ENCODE data around the gene ZNF717. TPM values are rescaled to one million over a fixed set of nuclear protein-coding genes. Genes with fewer than 3 reads are reported as not detected.
"Not testable (repeated sequence)": the region's sequence is repeated elsewhere in the genome, so short reads cannot be mapped to it uniquely, and the experiment has no call there.

ZNF717 gene
- total and polyA plus RNA-seq, 2 of the 4 experiments (the other 2 are of a cell fraction): 6.0 to 14.3 TPM

GRCh38 chr3:75818019-75818418 is 32.7 kb upstream of the ZNF717 start:
- H3K9me1 ChIP-seq (ENCODE audit: insufficient read depth, low read length); H4K5ac ChIP-seq (ENCODE audit: low read depth, low read length); H3K23ac ChIP-seq (ENCODE audit: low read depth, low read length); H3K14ac ChIP-seq (replicated peaks; ENCODE audit: low read depth, low read length); H3K27ac ChIP-seq (ENCODE audit: insufficient read depth, low read length); H3K4ac ChIP-seq (ENCODE audit: low read depth, low read length); H3K4me1 ChIP-seq (ENCODE audit: control insufficient read depth, insufficient read depth, low read length); H2BK5ac ChIP-seq (ENCODE audit: low read depth, low read length, poor library complexity, severe bottlenecking); H3K4me2 ChIP-seq (ENCODE audit: low read depth, low read length); H2AFZ ChIP-seq (replicated peaks; ENCODE audit: low read length, poor library complexity); H3K79me1 ChIP-seq (ENCODE audit: low read depth in 1 of 2, low read length in 2 of 2); in situ Hi-C loops (cut with MboI; ENCODE audit: low sequenced_read_pairs); H2AK9ac ChIP-seq (replicated peaks; ENCODE audit: low read depth, low read length, poor library complexity); H2BK20ac ChIP-seq (ENCODE audit: low read depth, low read length); H3K9me3 ChIP-seq (ENCODE audit: control insufficient read depth, insufficient read depth, low read length); H3K27me3 ChIP-seq (ENCODE audit: control insufficient read depth, insufficient read depth, low read length); H4K91ac ChIP-seq (ENCODE audit: insufficient read depth, low read depth, low read length); H2BK15ac ChIP-seq (ENCODE audit: low read depth, low read length); POLR2A ChIA-PET (ENCODE audit: unreplicated experiment); H2BK120ac ChIP-seq (ENCODE audit: low read depth, low read length); H3K56ac ChIP-seq (ENCODE audit: extremely low read depth, insufficient read depth, low read length); H3K9ac ChIP-seq (ENCODE audit: low read depth, low read length); H2AK5ac ChIP-seq (ENCODE audit: low read depth, low read length); H4K8ac ChIP-seq (ENCODE audit: low read depth in 2 of 2, low read length in 2 of 2); H3K18ac ChIP-seq (ENCODE audit: low read depth, low read length); H3K36me3 ChIP-seq (ENCODE audit: control insufficient read depth, insufficient read depth, low read length); H4K20me1 ChIP-seq (ENCODE audit: insufficient read depth, low read length); dilution Hi-C loops (cut with HindIII; ENCODE audit: low sequenced_read_pairs, unreplicated experiment); H3K4me3 ChIP-seq (ENCODE audit: insufficient read depth, low read depth, low read length); ATAC-seq (ENCODE audit: low read depth); BruUV-seq (replicated peaks): not testable (repeated sequence)
- intact Hi-C loops (cut with micrococcal nuclease): loop anchor here (2.0 to 5.0 kb wide), 3 partner anchors 227 to 1504 kb away; no protein-coding TSS in a partner anchor
- DNase-seq: peak; percentile 6
- no CpG with 5 or more reads among the region's 1 CpG for WGBS, 2 experiments (ENCODE audit: extremely low coverage in 2 of 2, insufficient read length in 1 of 2)
- peak; percentile 48 for TF ChIP-seq RAD21 (IDR thresholded peaks at IDR 0.05; ENCODE audit: low read length)
- TF ChIP-seq, protein P1, sequence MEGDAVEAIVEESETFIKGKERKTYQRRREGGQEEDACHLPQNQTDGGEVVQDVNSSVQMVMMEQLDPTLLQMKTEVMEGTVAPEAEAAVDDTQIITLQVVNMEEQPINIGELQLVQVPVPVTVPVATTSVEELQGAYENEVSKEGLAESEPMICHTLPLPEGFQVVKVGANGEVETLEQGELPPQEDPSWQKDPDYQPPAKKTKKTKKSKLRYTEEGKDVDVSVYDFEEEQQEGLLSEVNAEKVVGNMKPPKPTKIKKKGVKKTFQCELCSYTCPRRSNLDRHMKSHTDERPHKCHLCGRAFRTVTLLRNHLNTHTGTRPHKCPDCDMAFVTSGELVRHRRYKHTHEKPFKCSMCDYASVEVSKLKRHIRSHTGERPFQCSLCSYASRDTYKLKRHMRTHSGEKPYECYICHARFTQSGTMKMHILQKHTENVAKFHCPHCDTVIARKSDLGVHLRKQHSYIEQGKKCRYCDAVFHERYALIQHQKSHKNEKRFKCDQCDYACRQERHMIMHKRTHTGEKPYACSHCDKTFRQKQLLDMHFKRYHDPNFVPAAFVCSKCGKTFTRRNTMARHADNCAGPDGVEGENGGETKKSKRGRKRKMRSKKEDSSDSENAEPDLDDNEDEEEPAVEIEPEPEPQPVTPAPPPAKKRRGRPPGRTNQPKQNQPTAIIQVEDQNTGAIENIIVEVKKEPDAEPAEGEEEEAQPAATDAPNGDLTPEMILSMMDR (conservative IDR thresholded peaks at IDR 0.05; ENCODE audit: low read depth, low read length): peak; percentile 44
- CTCF ChIA-PET: interaction anchor here (0.6 kb wide), 1 partner anchor 296 kb away, joined by 3 read pairs; no protein-coding TSS in a partner anchor

DNA sequence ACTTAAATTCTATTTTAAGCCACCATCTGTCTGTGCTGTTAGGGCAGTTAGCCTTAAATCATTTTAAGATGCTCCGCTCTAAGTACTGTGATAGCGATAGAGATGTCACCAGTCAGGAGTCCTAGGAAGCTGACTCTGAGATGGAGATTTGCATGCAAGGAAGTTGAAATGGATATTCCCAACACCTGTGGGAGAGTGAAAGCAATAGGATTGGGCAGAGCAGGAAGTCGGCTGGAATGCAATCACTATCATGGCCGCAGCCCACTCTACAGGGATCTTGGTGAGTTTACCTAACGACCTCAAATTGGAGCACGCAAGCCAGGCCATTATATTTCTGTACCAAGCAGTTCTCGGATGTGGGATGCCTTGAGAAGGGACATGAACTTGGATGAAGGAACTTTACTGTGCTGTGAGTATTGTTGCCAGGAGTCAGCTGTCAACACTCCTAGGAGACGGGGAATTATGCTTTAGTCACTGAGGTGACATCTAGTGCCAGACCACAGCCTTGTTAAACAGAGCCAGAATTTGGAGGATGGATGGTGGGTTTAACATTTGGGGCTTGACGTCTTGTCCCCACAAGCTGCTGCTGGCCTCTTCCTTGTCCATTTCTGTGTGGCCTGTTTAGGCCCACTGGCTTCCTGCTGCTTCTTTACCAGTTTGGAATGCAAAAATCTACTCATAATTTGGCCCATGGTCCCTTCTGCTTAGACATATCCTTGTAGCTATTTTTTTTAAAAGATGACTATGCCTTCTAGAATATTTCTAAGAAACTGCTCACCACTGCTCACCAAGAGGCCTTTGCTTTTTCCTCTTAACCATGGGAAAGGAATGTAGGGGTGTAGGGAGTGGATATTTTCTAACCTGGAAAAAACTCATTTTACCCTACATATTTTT is 31.2 kb upstream of the ZNF717 start:
- POLR2A ChIA-PET (ENCODE audit: unreplicated experiment); H2BK20ac ChIP-seq (ENCODE audit: low read depth, low read length); dilution Hi-C loops (cut with HindIII; ENCODE audit: low sequenced_read_pairs, unreplicated experiment); BruUV-seq (replicated peaks); H3K36me3 ChIP-seq (ENCODE audit: control insufficient read depth, insufficient read depth, low read length); CTCF ChIA-PET; H3K14ac ChIP-seq (replicated peaks; ENCODE audit: low read depth, low read length); H4K20me1 ChIP-seq (ENCODE audit: insufficient read depth, low read length); in situ Hi-C loops (cut with MboI; ENCODE audit: low sequenced_read_pairs); H3K4ac ChIP-seq (ENCODE audit: low read depth, low read length); H3K4me2 ChIP-seq (ENCODE audit: low read depth, low read length); H3K4me1 ChIP-seq (ENCODE audit: control insufficient read depth, insufficient read depth, low read length); H3K27me3 ChIP-seq (ENCODE audit: control insufficient read depth, insufficient read depth, low read length); H2AK9ac ChIP-seq (replicated peaks; ENCODE audit: low read depth, low read length, poor library complexity); H3K9ac ChIP-seq (ENCODE audit: low read depth, low read length); H3K9me1 ChIP-seq (ENCODE audit: insufficient read depth, low read length); H3K56ac ChIP-seq (ENCODE audit: extremely low read depth, insufficient read depth, low read length); H3K23ac ChIP-seq (ENCODE audit: low read depth, low read length); H4K91ac ChIP-seq (ENCODE audit: insufficient read depth, low read depth, low read length); ATAC-seq (ENCODE audit: low read depth); H3K79me1 ChIP-seq (ENCODE audit: low read depth in 1 of 2, low read length in 2 of 2); H2BK120ac ChIP-seq (ENCODE audit: low read depth, low read length); H3K9me3 ChIP-seq (ENCODE audit: control insufficient read depth, insufficient read depth, low read length); H2AK5ac ChIP-seq (ENCODE audit: low read depth, low read length); H3K4me3 ChIP-seq (ENCODE audit: insufficient read depth, low read depth, low read length); H2BK15ac ChIP-seq (ENCODE audit: low read depth, low read length): not testable (repeated sequence)
- Histone ChIP-seq H4K5ac (ENCODE audit: low read depth, low read length) (peak overlapping the region; percentile 69), H4K8ac (ENCODE audit: low read depth in 2 of 2, low read length in 2 of 2) (peak overlapping the region in 1 of 2 experiments; percentile 28; a peak in 2 of 4 replicates), H3K18ac (ENCODE audit: low read depth, low read length) (peak overlapping the region; percentile 65; the same call in 1 of the 2 replicates), H2AFZ (replicated peaks; ENCODE audit: low read length, poor library complexity) (peak overlapping the region; percentile 43), H3K27ac (ENCODE audit: insufficient read depth, low read length) (peak overlapping the region; percentile 6; the same call in 1 of the 2 replicates), H2BK5ac (ENCODE audit: low read depth, low read length, poor library complexity, severe bottlenecking) (peak overlapping the region; percentile 30)
- DNase-seq: peak; percentile 59
- intact Hi-C loops (cut with micrococcal nuclease): loop anchor here (2.0 to 5.0 kb wide), 3 partner anchors 292 to 1506 kb away; no protein-coding TSS in a partner anchor
- no CpG with 5 or more reads among the region's 9 CpGs for WGBS, 2 experiments (ENCODE audit: extremely low coverage in 2 of 2, insufficient read length in 1 of 2)
